Measurements from ENCODE around the gene LIMCH1. TPM values are rescaled to one million over a fixed set of nuclear protein-coding genes. Genes with fewer than 3 reads are reported as not detected.

Gene LIMCH1
- total RNA-seq, 4 donors from 2014 or later, result 7.5 to 18.9 (median 10.7) TPM

GRCh38 chr4:41678951-41679350 lies 141.0 kb downstream of the LIMCH1 start:
- H3K4me3 ChIP-seq (ENCODE audit: low read depth, poor library complexity, severe bottlenecking), result no peak overlapping the region
- intact Hi-C loops (cut with DNase I; ENCODE audit: low total_unique reads), result no loop called here
- 74 to 78% methylated on average over 2 of the region's 2 CpGs for WGBS, 2 donors
- TF ChIP-seq POLR2A (IDR thresholded peaks at IDR 0.05) (no peak), CTCF (IDR thresholded peaks at IDR 0.05) (no peak)
- DNase-seq (ENCODE audit: low spot score in 2 of 2), result no peak

DNA sequence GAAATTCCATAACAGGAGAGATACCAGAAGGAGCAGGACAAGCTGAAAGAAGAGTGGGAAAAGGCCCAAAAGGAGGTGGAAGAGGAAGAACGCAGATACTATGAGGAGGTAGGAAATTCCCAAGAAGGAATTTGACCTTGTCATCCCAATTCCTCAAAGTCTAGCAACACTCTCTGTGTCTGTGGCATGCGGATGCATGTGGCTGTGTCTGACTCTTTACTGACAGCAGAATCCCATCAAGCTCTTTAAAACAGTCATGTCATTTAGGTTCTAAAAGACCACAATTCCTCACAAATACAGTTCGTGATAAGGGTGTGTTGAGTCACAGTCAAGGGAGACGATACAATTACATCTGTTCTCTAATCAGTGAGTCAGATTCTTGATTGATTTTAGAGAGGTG lies 142.0 kb downstream of the LIMCH1 start:
- intact Hi-C loops (cut with DNase I; ENCODE audit: low total_unique reads), result no loop called here
- WGBS, 2 donors, result 86 to 89% methylated on average over 4 of the region's 4 CpGs

DNA sequence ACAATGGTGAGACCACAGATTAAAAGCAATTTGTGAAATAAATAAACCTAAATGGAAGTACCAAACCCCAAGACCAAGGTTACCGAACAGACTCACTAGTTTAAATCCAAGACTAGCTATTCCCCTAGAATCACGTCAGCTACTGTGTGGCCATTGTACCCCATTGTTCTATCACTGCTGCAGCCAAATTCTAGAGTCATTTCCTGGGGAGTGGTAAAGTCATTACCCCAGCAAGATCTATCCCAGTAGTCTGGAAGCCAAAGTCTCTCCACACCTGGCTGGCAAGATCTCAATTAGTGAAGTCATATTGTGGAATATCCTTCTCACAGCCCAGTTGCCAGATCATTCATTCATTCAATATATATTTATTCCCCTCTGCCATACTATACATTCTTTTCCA lies 143.1 kb downstream of the LIMCH1 start:
- WGBS, 2 donors, result 88% methylated on average over 2 of the region's 2 CpGs
- TF ChIP-seq CTCF (IDR thresholded peaks at IDR 0.05) (no peak), POLR2A (IDR thresholded peaks at IDR 0.05) (no peak)

More for the DNA sequence above, 142.0 kb downstream of the LIMCH1 start:
- TF ChIP-seq POLR2A (IDR thresholded peaks at IDR 0.05) (no peak), CTCF (IDR thresholded peaks at IDR 0.05) (no peak)
- no peak for DNase-seq (ENCODE audit: low spot score in 2 of 2)
- no peak overlapping the region for H3K4me3 ChIP-seq (ENCODE audit: low read depth, poor library complexity, severe bottlenecking)

GRCh38 chr4:41683326-41683725 lies 145.4 kb downstream of the LIMCH1 start:
- no peak overlapping the region for H3K4me3 ChIP-seq (ENCODE audit: low read depth, poor library complexity, severe bottlenecking)
- intact Hi-C loops (cut with DNase I; ENCODE audit: low total_unique reads), result no loop called here
- DNase-seq (ENCODE audit: low spot score in 2 of 2), result no peak
- TF ChIP-seq POLR2A (IDR thresholded peaks at IDR 0.05) (no peak), CTCF (IDR thresholded peaks at IDR 0.05) (no peak)

More for the DNA sequence above, 143.1 kb downstream of the LIMCH1 start:
- no peak for DNase-seq (ENCODE audit: low spot score in 2 of 2)
- intact Hi-C loops (cut with DNase I; ENCODE audit: low total_unique reads), result no loop called here
- H3K4me3 ChIP-seq (ENCODE audit: low read depth, poor library complexity, severe bottlenecking), result no peak overlapping the region

- DNase-seq (ENCODE audit: low spot score in 2 of 2), result no peak
- H3K4me3 ChIP-seq (ENCODE audit: low read depth, poor library complexity, severe bottlenecking), result no peak overlapping the region
- 87 to 88% methylated on average over 8 of the region's 8 CpGs for WGBS, 2 donors
- intact Hi-C loops (cut with DNase I; ENCODE audit: low total_unique reads), result no loop called here
- TF ChIP-seq CTCF (IDR thresholded peaks at IDR 0.05), result no peak
- no peak for TF ChIP-seq POLR2A (IDR thresholded peaks at IDR 0.05)
Observed at GRCh38 chr4:41686893-41687292, 148.9 kb downstream of the LIMCH1 start.

GRCh38 chr4:41687971-41688370 lies 150.0 kb downstream of the LIMCH1 start:
- DNase-seq (ENCODE audit: low spot score in 2 of 2), result no peak
- intact Hi-C loops (cut with DNase I; ENCODE audit: low total_unique reads), result no loop called here
- WGBS, 2 donors, result 87 to 90% methylated on average over 5 of the region's 5 CpGs
- TF ChIP-seq POLR2A (IDR thresholded peaks at IDR 0.05) (no peak), CTCF (IDR thresholded peaks at IDR 0.05) (no peak)
- H3K4me3 ChIP-seq (ENCODE audit: low read depth, poor library complexity, severe bottlenecking), result no peak overlapping the region
